AG04449 (cell line): ENCODE results near the gene DCDC1.

Experiments used
- CTCF ChIA-PET: fragments of 350-600 bp; formaldehyde crosslinking; extraction: SDS; loops from one replicate; lab custom pipeline; 2021; ENCODE audit warnings: antibody characterized with exemption; lab: Yijun Ruan, JAX
- POLR2A ChIA-PET: fragments of 400-600, 350-600 bp; formaldehyde crosslinking; extraction: SDS; loops from one replicate; lab custom pipeline; 2020; ENCODE audit warnings: antibody characterized with exemption, inconsistent platforms; lab: Yijun Ruan, JAX
- DNase-seq: peaks from one replicate; pipeline ENCODE4 v3.0.0-alpha.2; 2010; ENCODE audit warnings: low read depth, low spot score
- H3K4me3 ChIP-seq: 2 replicates; pipeline ENCODE4 v1.5.1; 2011; ENCODE audit warnings: low read depth, mild to moderate bottlenecking, control low read depth, low read length
- CTCF ChIP-seq: IDR thresholded peaks from one replicate; pipeline ENCODE4 v1.5.1; 2011; ENCODE audit warnings: mild to moderate bottlenecking, moderate library complexity, low read length, control low read depth, inconsistent platforms; ENCODE audit not compliant: insufficient read depth; ENCODE audit errors: missing control alignments

Gene DCDC1

GRCh38 chr11:31247321-31247720 lies 122.2 kb downstream of the DCDC1 start:
- ChIA-PET POLR2A (no interaction called here), CTCF (no interaction called here)
- no peak overlapping the region for H3K4me3 ChIP-seq
- no peak for DNase-seq
- TF ChIP-seq CTCF, result no peak

DNA sequence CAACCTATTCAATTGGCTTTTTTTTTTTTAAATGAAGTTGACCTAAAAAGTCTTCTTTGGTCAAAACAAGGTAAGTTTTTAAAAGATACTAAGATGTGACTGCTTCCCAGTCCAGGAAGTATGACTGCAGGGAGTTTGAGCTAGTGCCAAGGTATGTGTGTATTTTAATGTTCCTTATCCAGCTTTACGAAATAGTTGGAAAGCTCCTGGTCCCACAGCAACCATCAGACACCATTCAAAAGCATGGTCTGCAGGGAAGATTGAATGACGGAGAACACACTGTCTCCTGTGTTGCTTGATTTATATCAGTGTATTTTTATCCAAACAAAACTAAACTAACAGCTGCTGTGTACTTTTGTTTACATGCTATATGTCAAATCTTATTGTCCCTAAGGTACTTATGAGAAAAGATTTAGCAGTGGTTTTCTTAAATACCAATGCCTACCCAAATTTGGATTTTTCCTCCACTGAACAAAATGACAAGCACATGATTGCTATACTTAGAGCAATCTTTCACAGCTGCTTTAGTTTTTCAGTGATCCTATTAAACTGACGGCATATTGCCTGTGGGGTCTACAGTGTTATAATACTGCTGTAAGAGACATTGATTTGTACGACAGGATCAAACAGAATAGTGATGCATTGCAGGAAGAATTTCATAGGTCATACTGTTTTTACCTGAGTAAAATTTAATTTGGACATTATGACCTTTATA lies 122.9 kb downstream of the DCDC1 start:
- no peak overlapping the region for H3K4me3 ChIP-seq
- DNase-seq, result no peak
- no peak for TF ChIP-seq CTCF
- ChIA-PET POLR2A (no interaction called here), CTCF (no interaction called here)

DNA sequence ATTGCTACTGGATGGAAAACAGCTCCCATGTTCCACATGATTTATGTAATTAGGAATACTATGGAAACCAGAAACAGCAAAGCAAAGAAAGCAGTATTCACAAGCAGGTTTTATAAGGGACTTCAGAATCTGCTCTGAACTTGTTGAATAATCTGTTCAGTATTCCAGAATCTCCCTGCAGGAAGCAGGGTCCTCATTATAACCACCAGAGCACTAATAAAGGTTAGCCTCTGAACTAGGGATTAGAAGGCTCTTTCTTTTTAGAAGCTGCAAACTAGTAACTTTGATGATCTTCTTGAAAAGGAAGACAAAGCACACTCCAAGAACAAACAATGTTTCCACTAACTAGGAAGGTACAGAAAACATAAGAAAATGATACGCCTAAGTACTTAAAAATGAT lies 125.8 kb downstream of the DCDC1 start:
- H3K4me3 ChIP-seq, result no peak overlapping the region
- DNase-seq, result no peak
- ChIA-PET CTCF (interaction anchor here (1.3 kb wide), 1 partner anchor 932 kb away, joined by 11 read pairs; no protein-coding TSS in a partner anchor), POLR2A (no interaction called here)
- TF ChIP-seq CTCF, result no peak

DNA sequence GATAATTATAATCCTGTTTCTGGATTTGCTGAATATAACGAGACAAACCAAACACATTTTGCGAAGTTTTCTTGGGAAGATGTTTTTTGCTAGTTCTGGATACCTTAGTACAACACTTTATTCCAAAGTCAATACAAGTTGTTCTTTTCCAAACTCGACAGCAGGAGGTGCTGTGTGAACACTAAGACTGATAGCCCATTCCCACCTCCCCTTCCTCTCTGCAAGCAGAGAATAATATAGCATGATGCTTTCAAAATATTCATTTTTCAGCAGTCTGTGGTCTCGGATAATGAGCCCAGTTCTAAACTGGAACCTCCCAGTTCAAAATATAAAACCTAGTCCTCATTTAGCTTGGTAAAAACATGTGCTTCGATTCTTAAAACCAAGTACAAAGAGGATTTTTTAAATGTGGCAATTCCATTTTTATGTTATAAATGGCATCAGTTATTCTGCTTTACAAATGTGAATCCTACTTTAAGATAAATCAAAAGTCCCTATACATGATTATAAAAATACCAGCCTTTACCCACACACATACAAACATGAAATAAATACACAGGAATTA lies 129.1 kb downstream of the DCDC1 start:
- ChIA-PET CTCF (interaction anchor here (0.9 to 7.2 kb wide), 9 partner anchors 8 to 1060 kb away, joined by 3 to 78 read pairs (median 3); no protein-coding TSS in a partner anchor), POLR2A (no interaction called here)
- H3K4me3 ChIP-seq, result no peak overlapping the region
- no peak for DNase-seq
- peak; percentile 31 for TF ChIP-seq CTCF

GRCh38 chr11:31237819-31238760 lies 131.4 kb downstream of the DCDC1 start:
- CTCF ChIA-PET, result interaction anchor here (0.9 to 7.2 kb wide), 3 partner anchors 31 to 938 kb away, joined by 3 to 78 read pairs (median 4); no protein-coding TSS in a partner anchor
- POLR2A ChIA-PET, result no interaction called here
- H3K4me3 ChIP-seq, result no peak overlapping the region
- DNase-seq, result no peak
- no peak for TF ChIP-seq CTCF
